ENCODE results near the gene ZBTB32. TPM values are rescaled to one million over a fixed set of nuclear protein-coding genes. Genes with fewer than 3 reads are reported as not detected.

ZBTB32 gene
- total RNA-seq, 2 donors from 2014 or later, result not detected

DNA sequence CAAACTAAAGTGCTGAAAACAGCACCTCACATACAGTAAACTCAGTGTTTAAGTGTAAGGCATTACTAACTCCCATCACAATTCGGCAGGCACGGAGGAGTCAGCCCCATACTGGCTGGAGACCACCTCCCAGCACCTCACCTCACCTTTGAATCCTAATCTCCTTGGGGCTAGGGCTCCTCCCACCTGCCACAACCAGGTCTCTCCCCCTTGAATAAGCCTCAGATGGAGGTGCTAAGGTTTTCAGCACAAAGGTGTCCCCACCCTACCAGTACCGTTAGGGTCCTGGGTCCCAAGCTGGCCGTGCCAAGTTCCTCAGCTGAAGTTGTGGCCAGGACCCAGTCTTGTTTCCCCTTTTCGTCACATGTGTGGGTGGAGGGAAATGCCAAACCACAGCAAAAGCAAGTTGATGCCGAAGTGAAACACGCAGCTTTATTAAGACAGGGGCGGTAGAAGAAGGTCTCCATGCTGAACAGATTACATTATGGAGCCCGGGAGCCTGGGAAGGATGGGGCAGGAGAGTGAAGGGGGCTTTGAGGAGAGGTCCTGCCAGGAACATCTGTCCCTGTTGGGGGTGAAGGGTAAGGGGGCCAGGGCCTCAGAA lies 37.9 kb downstream of the ZBTB32 start, which contains the start of gene IGFLR1:
Gene IGFLR1, minus strand, starts transcription at position 332 of the 604 bp plus-strand sequence. CDS start 1,272 bp downstream, outside the sequence.
- peak within 1 kb of the TSS; percentile 71 to 75 for H3K27ac ChIP-seq
- H3K4me3 ChIP-seq, result peak within 1 kb of the TSS in 1 of 2 donors; percentile 66
- H3K4me1 ChIP-seq, result peaks cover 0 to 40% of the 10 kb centered on the region in 2 donors
- no peak for TF ChIP-seq CTCF (IDR thresholded peaks at IDR 0.05)
- no peaks in the 10 kb centered on the region for H3K9me3 ChIP-seq
- H3K36me3 ChIP-seq, result peaks cover 21% of the 10 kb centered on the region
- H3K27me3 ChIP-seq, result no peaks in the 10 kb centered on the region
- DNase-seq (ENCODE audit: low spot score), result no peak

GRCh38 chr19:35743640-35744429 lies 39.5 kb downstream of the ZBTB32 start:
- Histone ChIP-seq H3K9me3 (no peaks in the 10 kb centered on the region), H3K4me3 (peak overlapping the region in 1 of 2 donors; percentile 94), H3K36me3 (peaks cover 4% of the 10 kb centered on the region), H3K4me1 (peaks cover 0 to 50% of the 10 kb centered on the region in 2 donors), H3K27me3 (no peaks in the 10 kb centered on the region), H3K27ac (no peak overlapping the region)
- no peak for DNase-seq (ENCODE audit: low spot score)
- TF ChIP-seq CTCF (IDR thresholded peaks at IDR 0.05), result no peak

- Histone ChIP-seq H3K4me1 (peaks cover 0 to 53% of the 10 kb centered on the region in 2 donors), H3K27me3 (no peaks in the 10 kb centered on the region)
- TF ChIP-seq CTCF (IDR thresholded peaks at IDR 0.05), result peak in 1 of 2 donors; percentile 69
Observed at GRCh38 chr19:35744430-35745327, 40.3 kb downstream of the ZBTB32 start.

DNA sequence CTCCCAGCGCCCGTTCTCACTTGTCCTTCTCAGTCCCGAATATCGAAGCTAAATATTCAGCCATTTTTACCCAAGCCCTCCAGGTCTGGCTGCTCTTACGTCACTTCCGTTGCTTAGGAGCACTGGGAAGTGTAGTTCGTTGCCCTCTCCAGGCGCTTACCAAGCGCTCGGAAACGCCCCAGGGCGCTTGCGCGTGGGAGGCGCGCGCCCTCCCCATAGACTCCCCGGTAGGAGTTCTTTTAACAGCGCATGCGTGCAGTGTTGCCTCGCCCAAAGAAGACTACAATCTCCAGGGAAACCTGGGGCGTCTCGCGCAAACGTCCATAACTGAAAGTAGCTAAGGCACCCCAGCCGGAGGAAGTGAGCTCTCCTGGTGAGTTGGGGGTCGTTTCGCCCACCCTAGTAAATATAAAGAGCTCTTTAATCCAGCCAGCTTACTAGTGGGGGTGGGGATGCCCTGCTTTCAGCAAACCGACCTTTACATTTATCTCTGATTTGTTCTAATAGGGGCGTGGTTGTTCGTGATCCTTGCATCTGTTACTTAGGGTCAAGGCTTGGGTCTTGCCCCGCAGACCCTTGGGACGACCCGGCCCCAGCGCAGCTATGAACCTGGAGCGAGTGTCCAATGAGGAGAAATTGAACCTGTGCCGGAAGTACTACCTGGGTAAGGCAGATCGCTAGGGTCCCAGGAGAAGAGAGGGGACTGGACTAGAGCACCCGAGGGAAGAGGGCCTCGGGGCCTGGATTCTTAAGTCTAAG lies 41.1 kb downstream of the ZBTB32 start, which contains the start of the genes PSENEN and U2AF1L4:
Gene PSENEN, plus strand, starts transcription at position 324 of the 759 bp plus-strand sequence. Its CDS starts 280 bp downstream, at position 604.
Gene U2AF1L4, minus strand, starts transcription at position 91 of the 759 bp plus-strand sequence. Its CDS starts 27 bp downstream, at position 64.
- peaks cover 0 to 51% of the 10 kb centered on the region in 2 donors for H3K4me1 ChIP-seq

More at GRCh38 chr19:35744430-35745327, 40.3 kb downstream of the ZBTB32 start:
- DNase-seq (ENCODE audit: low spot score), result peak; percentile 98
- Histone ChIP-seq H3K27ac (peak overlapping the region; percentile 100), H3K36me3 (no peaks in the 10 kb centered on the region), H3K9me3 (no peaks in the 10 kb centered on the region), H3K4me3 (peak overlapping the region; percentile 78 to 94)

More for the DNA sequence above, 41.1 kb downstream of the ZBTB32 start, which contains the start of the genes PSENEN and U2AF1L4:
- peak within 1 kb of the TSS; percentile 78 to 94 for H3K4me3 ChIP-seq
- peak within 1 kb of the TSS; percentile 100 for H3K27ac ChIP-seq
- peak; percentile 99 for DNase-seq (ENCODE audit: low spot score)
- no peaks in the 10 kb centered on the region for H3K27me3 ChIP-seq
- TF ChIP-seq CTCF (IDR thresholded peaks at IDR 0.05), result no peak
- H3K36me3 ChIP-seq, result no peaks in the 10 kb centered on the region
- no peaks in the 10 kb centered on the region for H3K9me3 ChIP-seq

All from right atrium auricular region (tissue), 2 donors.